Colonic mucosa (tissue), 4 donors: Measurements from ENCODE around the gene GRM5. TPM values are rescaled to one million over a fixed set of nuclear protein-coding genes. Genes with fewer than 3 reads are reported as not detected.

Source experiments
- DNase-seq: peaks from one replicate; pipeline ENCODE4 v3.0.0-alpha.2; 2020
- H3K27ac ChIP-seq: fragments of 200-600 bp; one replicate; pipeline ENCODE4 v1.8.0; 2021
- H3K27me3 ChIP-seq: fragments of 200-600 bp; one replicate; pipeline ENCODE4 v1.8.0; 2021
- H3K36me3 ChIP-seq: fragments of 200-600 bp; one replicate; pipeline ENCODE4 v1.8.0; 2021
- H3K4me1 ChIP-seq: fragments of 200-600 bp; one replicate; pipeline ENCODE4 v1.8.0; 2021; ENCODE audit warnings: mild to moderate bottlenecking
- H3K4me3 ChIP-seq: fragments of 200-600 bp; one replicate; pipeline ENCODE4 v1.8.0; 2021
- H3K9ac ChIP-seq, 2 donors: one replicate each; pipeline ENCODE4 v1.7.0; 2013; ENCODE audit warnings: control low read depth in 2 of 2, low read depth in 2 of 2, low read length in 2 of 2
- H3K9me3 ChIP-seq: fragments of 200-600 bp; one replicate; pipeline ENCODE4 v1.8.0; 2021
- intact Hi-C: fragments of 100-400 bp; cut with DNase I; formaldehyde crosslinking; loops from one replicate; pipeline ENCODE4 v1.14.1; 2022
- total RNA-seq, 2 donors: library from RNA; stranded (reverse); fragmentation: NEBNext Ultra II Directional in 1 of 2; extraction: Animal tissue kit (Norgen Biotek cat#: 25700) in 1 of 2; gene quantifications; one replicate each; pipeline ENCODE4 v1.2.1, GENCODE V29; 2021
- TF ChIP-seq, protein P1 (sequence below): fragments of 200-600 bp; IDR thresholded peaks from one replicate; pipeline ENCODE4 v1.8.0; 2022; ENCODE audit warnings: antibody characterized with exemption, mild to moderate bottlenecking
- donor health status: healthy.
- donor health status: DM: no; HTN: no; CAD: no.
- donor health status: DM: no; HTN: no; CAD: no.

GRM5 gene
- total RNA-seq, 2 donors from 2014 or later, result not detected

DNA sequence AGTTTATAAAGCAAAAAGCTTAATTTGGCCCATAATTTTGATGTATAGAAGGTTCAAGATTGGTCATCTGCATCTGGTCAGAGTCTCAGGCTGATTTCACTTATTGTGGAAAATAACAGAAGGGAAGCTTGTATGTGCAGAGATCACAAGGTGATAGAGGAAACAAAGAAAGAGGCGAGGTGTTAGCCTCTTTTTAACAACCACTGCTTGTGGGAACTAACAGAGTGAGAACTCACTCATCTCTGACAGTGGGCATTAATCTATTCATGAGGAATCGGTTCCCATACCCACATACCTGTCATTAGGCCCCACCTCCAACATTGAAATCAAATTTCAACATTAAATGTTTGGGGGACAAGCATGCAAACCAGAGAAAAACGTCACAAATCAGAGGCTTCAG, 250.3 kb downstream of the GRM5 start:
- Histone ChIP-seq H3K9me3 (no peaks in the 10 kb centered on the region), H3K4me3 (no peak overlapping the region), H3K27ac (no peak overlapping the region), H3K9ac (no peak overlapping the region), H3K27me3 (no peaks in the 10 kb centered on the region), H3K4me1 (no peaks in the 10 kb centered on the region), H3K36me3 (no peaks in the 10 kb centered on the region)
- intact Hi-C loops, result no loop called here
- DNase-seq, result no peak
- TF ChIP-seq, protein P1, sequence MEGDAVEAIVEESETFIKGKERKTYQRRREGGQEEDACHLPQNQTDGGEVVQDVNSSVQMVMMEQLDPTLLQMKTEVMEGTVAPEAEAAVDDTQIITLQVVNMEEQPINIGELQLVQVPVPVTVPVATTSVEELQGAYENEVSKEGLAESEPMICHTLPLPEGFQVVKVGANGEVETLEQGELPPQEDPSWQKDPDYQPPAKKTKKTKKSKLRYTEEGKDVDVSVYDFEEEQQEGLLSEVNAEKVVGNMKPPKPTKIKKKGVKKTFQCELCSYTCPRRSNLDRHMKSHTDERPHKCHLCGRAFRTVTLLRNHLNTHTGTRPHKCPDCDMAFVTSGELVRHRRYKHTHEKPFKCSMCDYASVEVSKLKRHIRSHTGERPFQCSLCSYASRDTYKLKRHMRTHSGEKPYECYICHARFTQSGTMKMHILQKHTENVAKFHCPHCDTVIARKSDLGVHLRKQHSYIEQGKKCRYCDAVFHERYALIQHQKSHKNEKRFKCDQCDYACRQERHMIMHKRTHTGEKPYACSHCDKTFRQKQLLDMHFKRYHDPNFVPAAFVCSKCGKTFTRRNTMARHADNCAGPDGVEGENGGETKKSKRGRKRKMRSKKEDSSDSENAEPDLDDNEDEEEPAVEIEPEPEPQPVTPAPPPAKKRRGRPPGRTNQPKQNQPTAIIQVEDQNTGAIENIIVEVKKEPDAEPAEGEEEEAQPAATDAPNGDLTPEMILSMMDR, result no peak

DNA sequence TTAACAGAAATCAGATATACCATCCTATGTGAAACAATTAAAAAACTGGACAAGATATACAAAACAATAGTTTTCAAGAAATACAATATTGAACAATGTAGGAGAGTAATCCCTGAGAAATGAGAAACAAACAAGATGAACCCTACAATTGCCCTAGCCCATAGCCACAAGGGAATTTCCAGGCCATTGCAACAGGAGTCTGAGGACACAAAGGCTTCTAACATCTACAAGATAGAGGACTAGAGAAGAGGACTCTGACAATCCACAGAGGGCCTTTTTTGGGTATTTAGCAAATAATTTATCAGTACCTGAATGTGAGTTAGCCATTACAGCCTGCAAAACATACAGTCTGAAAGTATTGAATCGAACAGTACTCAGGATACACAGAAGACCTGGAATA, 251.7 kb downstream of the GRM5 start:
- no peaks in the 10 kb centered on the region for H3K36me3 ChIP-seq
- TF ChIP-seq, protein P1, result no peak
- no peaks in the 10 kb centered on the region for H3K4me1 ChIP-seq
- H3K9ac ChIP-seq, result no peak overlapping the region
- DNase-seq, result no peak
- no peak overlapping the region for H3K4me3 ChIP-seq
- no peaks in the 10 kb centered on the region for H3K27me3 ChIP-seq
- intact Hi-C loops, result no loop called here
- no peak overlapping the region for H3K27ac ChIP-seq
- no peaks in the 10 kb centered on the region for H3K9me3 ChIP-seq

DNA sequence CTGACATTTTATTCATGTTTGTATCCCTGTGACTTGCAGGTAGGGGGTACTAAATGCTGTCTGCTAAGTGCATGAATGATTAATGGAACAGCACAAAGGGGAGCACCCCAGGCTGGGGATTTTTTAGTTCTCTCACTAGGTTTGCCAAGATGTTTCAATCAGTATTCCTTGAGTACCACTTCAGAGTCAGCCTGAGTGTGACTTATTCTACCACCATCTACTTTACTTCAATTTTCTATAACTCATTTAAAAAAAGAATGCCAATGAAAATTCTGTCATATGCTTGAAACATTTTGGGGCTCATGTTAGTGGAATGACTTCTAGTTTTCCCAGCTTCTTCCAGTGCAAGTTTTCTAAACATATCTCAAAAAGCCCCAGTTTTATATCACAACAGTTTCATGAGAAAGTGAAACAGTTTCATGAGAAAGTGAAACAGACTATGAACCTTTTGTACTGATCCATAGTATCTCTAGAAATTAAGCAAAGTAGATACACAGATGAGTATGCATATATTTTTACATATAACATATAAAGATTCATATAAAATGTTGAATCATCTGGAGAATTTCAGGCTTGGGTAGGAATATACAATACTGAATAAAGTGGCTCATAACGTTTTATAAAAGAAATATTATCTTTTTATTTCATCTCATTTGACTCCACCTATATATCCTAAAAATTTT, 252.4 kb downstream of the GRM5 start:
- Histone ChIP-seq H3K9ac (no peak overlapping the region), H3K27ac (no peak overlapping the region), H3K4me1 (no peaks in the 10 kb centered on the region), H3K9me3 (no peaks in the 10 kb centered on the region), H3K36me3 (no peaks in the 10 kb centered on the region), H3K4me3 (no peak overlapping the region), H3K27me3 (no peaks in the 10 kb centered on the region)
- TF ChIP-seq, protein P1, result no peak
- intact Hi-C loops, result no loop called here
- DNase-seq, result no peak

DNA sequence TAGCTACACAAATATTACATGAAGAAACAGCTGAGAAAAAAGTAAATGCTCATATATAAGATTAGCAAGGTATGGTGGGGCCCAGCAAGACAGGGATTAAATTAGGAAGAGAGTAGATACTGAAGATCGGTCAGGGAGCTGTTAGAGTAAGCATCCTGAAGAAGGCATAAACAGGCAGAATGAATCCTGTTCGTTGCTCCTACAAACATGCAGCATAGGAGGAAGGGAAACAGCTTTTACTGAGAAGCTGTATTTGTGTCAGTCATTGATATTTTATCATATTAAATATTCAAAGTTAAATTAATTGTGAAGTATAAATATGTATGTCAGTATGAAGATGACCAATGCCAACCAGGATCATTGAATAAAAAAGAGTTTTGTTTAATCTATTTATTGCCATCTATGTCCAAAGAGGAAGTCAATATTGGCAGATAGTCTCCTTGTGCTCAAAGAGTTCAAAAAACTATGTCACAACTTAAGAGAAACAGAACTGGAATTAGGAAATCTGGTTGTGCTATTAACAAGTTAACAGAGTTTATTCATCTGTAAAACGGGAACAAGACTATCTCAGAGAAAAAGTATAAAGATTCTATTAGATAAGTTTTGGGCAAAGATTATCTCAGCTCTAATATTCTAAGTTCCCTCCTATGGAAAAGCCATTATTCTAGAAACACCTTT, 255.2 kb downstream of the GRM5 start:
- H3K36me3 ChIP-seq, result no peaks in the 10 kb centered on the region
- intact Hi-C loops, result no loop called here
- TF ChIP-seq, protein P1, result no peak
- DNase-seq, result no peak
- H3K9me3 ChIP-seq, result no peaks in the 10 kb centered on the region
- H3K4me3 ChIP-seq, result no peak overlapping the region
- no peaks in the 10 kb centered on the region for H3K27me3 ChIP-seq
- H3K9ac ChIP-seq, result no peak overlapping the region
- H3K4me1 ChIP-seq, result no peaks in the 10 kb centered on the region
- H3K27ac ChIP-seq, result no peak overlapping the region

DNA sequence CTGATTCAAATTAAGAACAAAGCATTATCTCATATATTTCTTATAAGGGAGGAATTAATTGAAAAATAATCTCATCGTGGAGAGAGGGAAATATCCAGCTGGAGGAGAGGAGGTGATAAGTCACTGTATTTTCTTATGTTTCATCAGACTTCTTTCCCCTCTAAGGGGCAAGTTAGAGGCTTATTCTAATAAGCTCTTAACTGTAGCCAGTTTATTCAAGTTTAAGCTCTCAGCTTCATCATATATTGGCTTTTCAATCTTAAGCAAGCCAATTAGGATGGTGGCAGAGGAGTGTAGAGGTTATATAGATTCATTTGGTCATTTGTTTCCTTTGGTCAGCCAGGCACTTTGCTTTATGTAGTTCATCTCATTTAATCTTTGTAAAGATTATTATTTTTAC, 256.7 kb downstream of the GRM5 start:
- intact Hi-C loops, result no loop called here
- DNase-seq, result no peak
- Histone ChIP-seq H3K27ac (no peak overlapping the region), H3K36me3 (no peaks in the 10 kb centered on the region), H3K4me3 (no peak overlapping the region), H3K27me3 (no peaks in the 10 kb centered on the region), H3K9ac (no peak overlapping the region), H3K4me1 (no peaks in the 10 kb centered on the region), H3K9me3 (no peaks in the 10 kb centered on the region)
- TF ChIP-seq, protein P1, result no peak
